ENCODE results near the gene ACTG2.

- TF ChIP-seq CTCF (IDR thresholded peaks at IDR 0.05) (no peak), POLR2AphosphoS5 (IDR thresholded peaks at IDR 0.05; ENCODE audit: low read depth, low read length) (no peak), SIN3A (IDR thresholded peaks at IDR 0.05; ENCODE audit: borderline replicate concordance, insufficient read depth, low read depth, low read length) (no peak)
- TF ChIP-seq, protein P1, sequence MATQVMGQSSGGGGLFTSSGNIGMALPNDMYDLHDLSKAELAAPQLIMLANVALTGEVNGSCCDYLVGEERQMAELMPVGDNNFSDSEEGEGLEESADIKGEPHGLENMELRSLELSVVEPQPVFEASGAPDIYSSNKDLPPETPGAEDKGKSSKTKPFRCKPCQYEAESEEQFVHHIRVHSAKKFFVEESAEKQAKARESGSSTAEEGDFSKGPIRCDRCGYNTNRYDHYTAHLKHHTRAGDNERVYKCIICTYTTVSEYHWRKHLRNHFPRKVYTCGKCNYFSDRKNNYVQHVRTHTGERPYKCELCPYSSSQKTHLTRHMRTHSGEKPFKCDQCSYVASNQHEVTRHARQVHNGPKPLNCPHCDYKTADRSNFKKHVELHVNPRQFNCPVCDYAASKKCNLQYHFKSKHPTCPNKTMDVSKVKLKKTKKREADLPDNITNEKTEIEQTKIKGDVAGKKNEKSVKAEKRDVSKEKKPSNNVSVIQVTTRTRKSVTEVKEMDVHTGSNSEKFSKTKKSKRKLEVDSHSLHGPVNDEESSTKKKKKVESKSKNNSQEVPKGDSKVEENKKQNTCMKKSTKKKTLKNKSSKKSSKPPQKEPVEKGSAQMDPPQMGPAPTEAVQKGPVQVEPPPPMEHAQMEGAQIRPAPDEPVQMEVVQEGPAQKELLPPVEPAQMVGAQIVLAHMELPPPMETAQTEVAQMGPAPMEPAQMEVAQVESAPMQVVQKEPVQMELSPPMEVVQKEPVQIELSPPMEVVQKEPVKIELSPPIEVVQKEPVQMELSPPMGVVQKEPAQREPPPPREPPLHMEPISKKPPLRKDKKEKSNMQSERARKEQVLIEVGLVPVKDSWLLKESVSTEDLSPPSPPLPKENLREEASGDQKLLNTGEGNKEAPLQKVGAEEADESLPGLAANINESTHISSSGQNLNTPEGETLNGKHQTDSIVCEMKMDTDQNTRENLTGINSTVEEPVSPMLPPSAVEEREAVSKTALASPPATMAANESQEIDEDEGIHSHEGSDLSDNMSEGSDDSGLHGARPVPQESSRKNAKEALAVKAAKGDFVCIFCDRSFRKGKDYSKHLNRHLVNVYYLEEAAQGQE (IDR thresholded peaks at IDR 0.05; ENCODE audit: insufficient read depth in 1 of 2, low read depth in 2 of 2, low read length in 1 of 2), result no peak
Measured at GRCh38 chr2:73902284-73902683, 9.5 kb downstream of the ACTG2 start.

Measured in Panc1 (cell line).